ENCODE data around the gene IGSF8.
A peak's percentile ranks its signal among the peaks of the same experiment; 100 is the strongest.

IGSF8 gene, protein sequence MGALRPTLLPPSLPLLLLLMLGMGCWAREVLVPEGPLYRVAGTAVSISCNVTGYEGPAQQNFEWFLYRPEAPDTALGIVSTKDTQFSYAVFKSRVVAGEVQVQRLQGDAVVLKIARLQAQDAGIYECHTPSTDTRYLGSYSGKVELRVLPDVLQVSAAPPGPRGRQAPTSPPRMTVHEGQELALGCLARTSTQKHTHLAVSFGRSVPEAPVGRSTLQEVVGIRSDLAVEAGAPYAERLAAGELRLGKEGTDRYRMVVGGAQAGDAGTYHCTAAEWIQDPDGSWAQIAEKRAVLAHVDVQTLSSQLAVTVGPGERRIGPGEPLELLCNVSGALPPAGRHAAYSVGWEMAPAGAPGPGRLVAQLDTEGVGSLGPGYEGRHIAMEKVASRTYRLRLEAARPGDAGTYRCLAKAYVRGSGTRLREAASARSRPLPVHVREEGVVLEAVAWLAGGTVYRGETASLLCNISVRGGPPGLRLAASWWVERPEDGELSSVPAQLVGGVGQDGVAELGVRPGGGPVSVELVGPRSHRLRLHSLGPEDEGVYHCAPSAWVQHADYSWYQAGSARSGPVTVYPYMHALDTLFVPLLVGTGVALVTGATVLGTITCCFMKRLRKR

DNA sequence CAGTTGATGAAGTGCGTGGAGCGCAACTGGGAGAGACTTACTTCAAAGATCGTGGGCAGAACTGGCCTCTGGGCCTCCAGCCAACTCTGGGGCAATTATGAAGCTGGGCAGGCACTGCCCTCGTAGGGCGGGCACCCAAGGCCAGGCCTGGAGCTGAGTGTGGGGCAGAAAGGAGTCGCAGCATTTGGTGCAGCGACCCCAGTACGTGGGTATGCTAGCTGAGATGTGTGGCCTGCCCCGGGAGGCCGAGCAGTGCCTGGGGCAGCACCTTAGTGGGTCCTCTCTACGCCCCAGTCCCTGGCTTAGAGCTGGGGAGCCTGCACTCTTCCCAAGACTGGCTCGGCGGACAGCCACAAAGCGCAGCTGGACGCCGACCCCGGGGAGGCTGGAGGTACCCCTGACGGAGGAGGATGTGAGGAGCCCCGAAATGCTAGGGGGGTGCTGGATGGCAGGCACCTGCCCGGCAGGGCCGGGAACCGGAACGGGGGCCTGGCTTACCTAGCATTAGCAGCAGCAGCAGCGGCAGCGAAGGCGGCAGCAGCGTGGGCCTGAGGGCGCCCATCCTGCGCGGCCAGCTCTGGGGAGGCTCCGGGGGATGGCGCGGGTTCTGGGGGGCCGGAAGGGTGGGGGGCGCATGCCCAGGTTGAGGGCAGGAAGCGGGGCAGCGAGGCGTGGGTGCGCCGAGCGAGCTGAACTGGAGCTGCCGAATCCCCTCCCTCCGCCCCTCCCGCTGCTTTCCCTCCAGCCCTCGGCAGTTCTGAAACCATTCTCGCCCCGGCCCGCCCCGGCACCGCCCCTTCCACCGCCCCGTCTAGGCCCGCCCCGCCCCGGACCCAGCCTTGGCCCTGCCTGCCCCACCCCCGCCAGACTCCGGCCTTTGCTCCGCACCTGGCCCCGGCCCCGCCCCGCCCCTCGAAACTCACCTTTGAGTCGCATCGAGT is at the start of gene IGSF8:
IGSF8 (minus strand) TSS at position 709 of the 941 bp plus-strand sequence; CDS start at position 562, 147 bp downstream.
- DNase-seq = peak; percentile 91 to 94

DNA sequence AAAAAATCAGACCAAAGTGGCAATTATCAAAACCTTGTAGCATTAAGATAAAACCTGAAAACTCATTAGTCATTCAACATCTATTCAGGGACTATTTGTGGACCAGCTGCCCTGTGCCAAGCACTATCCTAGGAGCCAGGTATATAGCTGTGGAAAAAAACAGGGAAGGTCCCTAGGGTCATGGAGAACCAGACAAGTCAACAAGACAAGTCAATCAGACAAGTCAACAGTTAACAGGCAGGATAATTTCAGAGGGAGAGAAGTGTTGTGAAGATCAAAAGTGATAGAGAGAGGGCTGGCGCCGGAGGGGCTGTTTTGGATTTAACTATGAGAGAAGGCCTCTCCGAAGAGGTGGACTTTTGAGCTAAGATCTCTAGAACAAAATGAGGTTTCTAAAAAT is 49.7 kb upstream of the IGSF8 start:
- DNase-seq = no peak

DNA sequence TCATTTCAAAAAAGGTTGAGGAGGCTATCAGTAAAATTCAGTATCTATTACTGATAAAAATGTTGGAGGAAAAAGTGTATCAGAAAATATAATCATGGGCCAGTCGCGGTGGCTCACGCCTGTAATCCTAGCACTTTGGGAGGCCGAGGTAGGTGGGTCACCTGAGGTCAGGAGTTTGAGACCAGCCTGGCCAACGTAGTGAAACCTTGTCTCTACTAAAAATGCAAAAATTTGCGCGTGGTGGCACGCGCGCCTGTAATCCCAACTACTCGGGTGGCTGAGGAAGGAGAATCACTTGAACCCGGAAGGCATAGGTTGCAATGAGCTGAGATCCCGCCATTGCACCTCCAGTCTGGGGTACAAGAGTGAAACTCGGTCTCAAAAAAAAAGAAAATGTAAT is 47.7 kb upstream of the IGSF8 start:
- DNase-seq = no peak

GRCh38 chr1:160144921-160145320 is 46.5 kb upstream of the IGSF8 start:
- no peak for DNase-seq

DNA sequence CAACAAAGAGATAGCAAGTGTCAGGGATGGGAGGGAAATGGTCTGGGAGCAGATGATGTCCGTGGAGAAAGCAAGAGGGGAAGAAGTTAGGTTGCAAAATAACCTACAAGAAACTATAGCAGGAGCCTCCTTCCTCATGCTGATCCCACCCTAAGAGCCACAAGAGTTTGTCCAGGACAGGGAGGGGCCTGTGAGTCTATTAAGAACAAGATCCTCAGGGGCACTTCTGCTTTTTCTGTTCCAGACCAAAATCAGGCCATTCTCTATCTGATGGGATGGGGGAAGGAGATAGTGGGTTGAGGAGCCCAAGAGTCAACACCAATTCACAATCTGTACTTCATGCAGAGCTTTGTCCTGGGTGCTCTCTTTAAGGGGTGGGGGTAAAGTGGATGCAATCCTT is 45.3 kb upstream of the IGSF8 start:
- no peak for DNase-seq

DNA sequence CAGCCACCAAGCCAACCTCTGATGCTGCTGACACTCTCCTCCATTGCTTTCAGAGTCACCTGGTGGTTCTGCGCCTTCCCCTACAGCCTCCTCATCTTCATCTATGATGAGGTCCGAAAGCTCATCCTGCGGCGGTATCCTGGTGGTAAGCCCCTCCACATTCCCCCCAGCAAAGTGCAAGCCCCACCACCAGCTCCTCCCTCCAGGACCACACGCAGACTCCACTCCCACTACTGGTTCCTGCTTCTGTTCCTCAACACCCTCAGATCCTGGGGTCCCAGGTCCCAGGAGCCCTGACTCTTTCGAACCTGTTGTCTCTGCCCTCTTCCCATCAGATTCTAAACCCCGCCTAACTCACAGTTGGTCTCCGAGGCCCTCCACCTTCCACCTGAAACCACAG is 41.4 kb upstream of the IGSF8 start:
- DNase-seq = no peak

- no peak for DNase-seq
Observed at GRCh38 chr1:160137216-160137862, 38.9 kb upstream of the IGSF8 start.

GRCh38 chr1:160136926-160137200 is 38.4 kb upstream of the IGSF8 start:
- no peak for DNase-seq

GRCh38 chr1:160136121-160136925 is 37.9 kb upstream of the IGSF8 start:
- DNase-seq = no peak

DNA sequence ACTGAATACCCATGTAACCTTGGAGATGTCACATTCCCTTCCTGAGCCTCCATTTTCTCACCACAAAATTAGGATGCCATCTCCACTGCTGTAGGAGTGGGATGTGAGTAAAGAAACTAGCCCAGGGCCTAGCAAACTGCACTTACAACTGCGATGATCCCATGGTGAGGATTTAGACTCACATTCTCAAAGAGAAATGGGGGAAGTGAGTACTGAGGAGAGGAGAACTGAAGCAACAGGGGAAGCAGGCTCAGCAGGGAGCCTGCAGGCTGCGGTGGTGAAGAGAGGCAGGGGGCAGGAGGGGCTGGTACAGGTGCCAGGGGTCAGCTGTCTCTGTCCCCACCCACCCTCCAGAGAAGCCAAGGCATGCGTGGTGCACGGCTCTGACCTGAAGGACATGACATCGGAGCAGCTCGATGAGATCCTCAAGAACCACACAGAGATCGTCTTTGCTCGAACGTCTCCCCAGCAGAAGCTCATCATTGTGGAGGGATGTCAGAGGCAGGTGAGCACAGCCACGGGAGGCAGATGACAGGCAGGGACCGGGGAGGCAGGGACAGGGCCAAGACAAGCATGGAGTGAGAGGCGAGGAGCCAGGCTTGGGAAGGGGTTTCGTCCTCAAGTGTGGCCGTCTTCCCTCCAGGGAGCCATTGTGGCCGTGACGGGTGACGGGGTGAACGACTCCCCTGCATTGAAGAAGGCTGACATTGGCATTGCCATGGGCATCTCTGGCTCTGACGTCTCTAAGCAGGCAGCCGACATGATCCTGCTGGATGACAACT is 36.6 kb upstream of the IGSF8 start:
- no peak for DNase-seq

DNA sequence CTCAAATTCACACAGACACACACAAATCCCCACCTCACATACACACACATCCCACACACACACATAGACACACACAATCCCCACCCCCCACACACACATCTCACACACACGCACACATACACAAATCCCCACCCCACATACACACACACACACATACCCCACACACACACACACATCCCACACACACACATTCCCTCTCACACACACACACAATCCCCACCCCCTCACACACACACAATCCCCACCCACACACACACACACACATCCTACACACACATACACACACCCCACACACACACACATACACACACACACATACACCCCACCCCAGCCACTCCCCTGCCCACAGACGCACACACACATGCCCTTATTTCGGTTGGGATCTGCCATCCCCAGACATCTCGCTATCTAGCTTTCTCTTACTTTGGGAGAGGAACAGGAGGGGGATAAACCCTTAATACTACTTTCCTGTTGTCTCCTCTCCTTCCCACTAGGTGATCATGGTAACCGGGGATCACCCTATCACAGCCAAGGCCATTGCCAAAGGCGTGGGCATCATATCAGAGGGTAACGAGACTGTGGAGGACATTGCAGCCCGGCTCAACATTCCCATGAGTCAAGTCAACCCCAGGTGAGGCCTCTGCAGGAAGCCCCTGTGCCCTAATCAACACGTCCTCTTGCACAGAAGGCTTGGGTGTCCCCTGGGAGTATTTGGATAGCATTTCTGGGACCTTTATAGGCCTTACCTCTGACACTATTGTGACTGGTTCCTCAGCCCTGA is 35.8 kb upstream of the IGSF8 start:
- no peak for DNase-seq

DNA sequence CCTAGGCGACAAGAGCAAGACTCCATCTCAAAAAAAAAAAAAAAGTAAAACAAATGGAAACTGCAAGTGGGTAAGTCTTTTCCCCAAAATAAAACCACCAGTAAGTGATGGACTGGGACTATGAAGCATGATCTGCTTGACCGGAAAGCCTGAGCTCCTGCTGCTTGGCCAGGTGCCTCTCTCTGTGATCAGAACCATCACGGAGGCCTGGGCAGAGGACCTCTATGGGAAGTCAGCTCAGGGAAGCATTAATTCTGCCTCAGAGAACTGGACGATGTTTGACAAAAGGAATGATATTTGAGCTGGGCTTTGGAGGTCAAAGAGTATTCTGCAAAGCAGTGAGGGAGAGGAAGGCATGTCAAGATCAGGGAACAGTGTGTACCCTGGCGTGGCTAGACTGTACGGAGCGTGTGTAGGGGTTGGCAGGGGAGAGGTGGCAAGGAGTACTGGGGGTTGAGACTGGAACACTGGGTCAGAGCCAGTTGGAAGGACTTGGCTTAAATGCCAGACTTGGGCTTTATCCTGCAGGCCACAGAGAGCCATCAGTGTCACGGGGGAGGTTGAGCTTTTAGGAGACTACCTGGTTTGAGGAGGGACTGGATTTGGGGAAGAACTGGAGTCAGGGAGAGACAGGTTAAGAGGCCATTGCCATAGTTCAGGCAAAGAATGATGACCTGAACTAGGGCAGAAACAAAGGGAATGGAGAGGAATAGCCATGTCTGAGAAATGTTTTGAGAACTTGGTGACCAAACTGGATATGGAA is 33.6 kb upstream of the IGSF8 start:
- no peak for DNase-seq

DNA sequence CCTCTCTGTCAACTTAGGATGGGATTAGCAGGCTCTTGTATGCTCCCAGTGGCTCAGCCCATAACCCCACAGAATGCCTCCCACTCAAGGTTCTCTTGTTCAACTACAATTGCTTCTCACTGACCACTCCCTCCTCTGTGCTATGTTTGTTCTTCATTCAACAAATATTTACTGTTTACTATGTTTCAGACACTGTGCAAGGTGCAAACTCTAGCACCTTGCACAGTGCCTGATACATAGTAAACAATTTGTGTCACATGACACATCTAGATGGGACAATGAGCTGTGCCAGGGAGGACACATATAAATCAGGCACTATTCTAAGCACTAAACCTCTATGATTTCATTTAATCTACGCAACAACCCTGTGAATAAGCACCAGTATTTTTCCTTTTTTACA is 32.5 kb upstream of the IGSF8 start:
- DNase-seq = no peak

GRCh38 chr1:160130486-160130885 is 32.1 kb upstream of the IGSF8 start:
- DNase-seq = no peak

DNA sequence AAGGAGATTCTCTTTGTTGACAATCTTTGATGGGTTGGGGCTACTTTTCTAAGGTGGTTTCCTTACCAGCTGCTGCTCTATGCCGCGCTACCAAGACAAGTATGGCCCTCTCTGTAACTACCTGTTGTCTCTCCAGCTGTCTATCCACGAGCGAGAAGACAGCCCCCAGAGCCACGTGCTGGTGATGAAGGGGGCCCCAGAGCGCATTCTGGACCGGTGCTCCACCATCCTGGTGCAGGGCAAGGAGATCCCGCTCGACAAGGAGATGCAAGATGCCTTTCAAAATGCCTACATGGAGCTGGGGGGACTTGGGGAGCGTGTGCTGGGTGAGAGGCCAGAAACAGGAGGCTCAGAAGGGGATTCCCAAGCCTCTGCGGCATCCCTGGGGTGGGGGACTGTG is 31.5 kb upstream of the IGSF8 start:
- DNase-seq = no peak

DNA sequence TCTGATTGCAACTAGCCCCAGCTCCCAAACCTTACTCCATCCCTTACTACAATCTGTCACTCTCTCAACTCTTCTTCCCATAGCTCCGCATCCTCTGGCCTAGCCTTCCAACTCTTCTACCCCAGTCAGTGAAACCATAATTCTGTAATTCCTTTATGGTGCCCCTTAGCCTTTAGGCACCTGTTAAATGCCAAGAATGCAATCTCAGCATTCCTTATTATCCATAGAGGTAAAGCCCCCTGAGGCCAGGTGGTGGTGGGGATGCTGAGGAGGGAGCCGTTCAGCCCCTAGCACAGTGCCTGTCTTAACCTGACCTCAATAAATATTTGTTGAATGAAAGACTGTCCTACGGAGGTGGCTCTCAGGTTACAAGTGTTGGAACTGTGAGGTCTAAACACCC is 31.1 kb upstream of the IGSF8 start:
- no peak for DNase-seq

GRCh38 chr1:160129046-160129445 is 30.6 kb upstream of the IGSF8 start:
- DNase-seq = no peak

- no peak for DNase-seq
Observed at GRCh38 chr1:160128636-160129035, 30.2 kb upstream of the IGSF8 start.

DNA sequence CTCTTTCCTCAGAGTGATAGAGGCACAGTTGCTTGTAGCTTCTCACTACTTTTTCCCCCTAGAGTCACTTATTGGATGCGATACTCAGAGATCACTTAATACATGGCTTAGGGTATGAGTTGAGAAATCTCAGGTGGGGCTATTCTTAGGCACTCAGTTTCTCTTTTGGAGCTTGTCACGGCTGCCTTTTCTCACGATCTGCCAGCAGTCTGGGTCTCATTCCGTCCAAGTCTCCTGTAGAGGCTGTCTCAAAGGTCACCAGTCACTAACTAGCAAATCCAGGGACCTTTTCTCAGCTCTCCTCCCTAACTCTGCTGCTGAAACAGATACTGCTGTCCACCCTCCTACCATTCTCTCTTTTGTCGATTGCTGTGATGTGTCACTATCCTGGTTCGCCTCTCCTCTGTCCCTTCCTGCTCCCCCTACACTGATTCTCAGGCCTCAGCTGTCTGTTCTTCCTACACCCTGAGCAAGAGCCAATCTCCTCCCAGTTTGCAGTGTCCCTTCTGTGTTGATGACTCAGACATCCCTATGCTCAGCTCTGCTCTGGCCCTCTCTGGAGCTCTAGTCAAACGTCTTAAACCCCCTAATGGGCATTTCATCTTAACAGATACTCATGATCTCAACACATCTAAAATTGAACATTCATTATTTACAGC is 29.6 kb upstream of the IGSF8 start:
- no peak for DNase-seq

Measured in stimulated activated CD4-positive, alpha-beta T cell treated with anti-CD3 and anti-CD28 coated beads, Interleukin-2, amount 100 ng/mL, for 48 hours (primary cell).